Islet of Langerhans (tissue), 1 donor: ENCODE measurements around the gene ZNF213.
"Not testable (repeated sequence)": the region's sequence is repeated elsewhere in the genome, so short reads cannot be mapped to it uniquely, and the experiment has no call there.

Source experiments
- FAIRE-seq: peaks from one replicate; lab custom pipeline; 2011; peaks lifted over from hg19 to GRCh38; lab: Jason Lieb, UNC

Gene ZNF213

GRCh38 chr16:3148256-3149192 lies 13.7 kb downstream of the ZNF213 start:
- FAIRE-seq, result no peak

- FAIRE-seq, result no peak
Measured at GRCh38 chr16:3149193-3149530, 14.3 kb downstream of the ZNF213 start.

GRCh38 chr16:3149630-3150345 lies 15.0 kb downstream of the ZNF213 start:
- no peak for FAIRE-seq

- no peak for FAIRE-seq
Measured at GRCh38 chr16:3150346-3151218, 15.8 kb downstream of the ZNF213 start.

- no peak for FAIRE-seq
Measured at GRCh38 chr16:3152027-3152276, 17.1 kb downstream of the ZNF213 start.

- no peak for FAIRE-seq
Measured at GRCh38 chr16:3152277-3152990, 17.6 kb downstream of the ZNF213 start.

- FAIRE-seq, result no peak
Measured at GRCh38 chr16:3152991-3153368, 18.2 kb downstream of the ZNF213 start.

- FAIRE-seq, result no peak
Measured at GRCh38 chr16:3155181-3155580, 20.4 kb downstream of the ZNF213 start.

GRCh38 chr16:3155972-3156371 lies 21.1 kb downstream of the ZNF213 start:
- FAIRE-seq, result no peak

- no peak for FAIRE-seq
Measured at GRCh38 chr16:3157229-3158025, 22.6 kb downstream of the ZNF213 start.

GRCh38 chr16:3158026-3158509 lies 23.2 kb downstream of the ZNF213 start:
- no peak for FAIRE-seq

- no peak for FAIRE-seq
Measured at GRCh38 chr16:3158510-3159314, 23.9 kb downstream of the ZNF213 start.

GRCh38 chr16:3161235-3162018 lies 26.6 kb downstream of the ZNF213 start:
- no peak for FAIRE-seq

GRCh38 chr16:3164121-3164991 lies 29.5 kb downstream of the ZNF213 start:
- FAIRE-seq, result no peak

GRCh38 chr16:3165111-3165822 lies 30.4 kb downstream of the ZNF213 start:
- FAIRE-seq, result no peak

- FAIRE-seq, result no peak
Measured at GRCh38 chr16:3166505-3166886, 31.7 kb downstream of the ZNF213 start.

- not testable (repeated sequence) for FAIRE-seq
Measured at GRCh38 chr16:3168729-3169128, 33.9 kb downstream of the ZNF213 start.
